H1 (cell line): Measurements from ENCODE around the gene PDZD4. TPM values are rescaled to one million over a fixed set of nuclear protein-coding genes. Genes with fewer than 3 reads are reported as not detected.

Source experiments
- CEBPB ChIP-seq: IDR thresholded peaks from 2 replicates; pipeline ENCODE4 v1.6.1; 2012; ENCODE audit warnings: low read depth, low read length
- POU5F1 ChIP-seq: IDR thresholded peaks from 2 replicates; pipeline ENCODE4 v1.6.1; 2011; ENCODE audit warnings: low read depth, mild to moderate bottlenecking, low read length, moderate library complexity
- RNF2 ChIP-seq: fragments of 200-900, 300-1000 bp; sonication (generic); IDR thresholded peaks from 2 replicates; pipeline ENCODE4 v1.7.1; 2016; ENCODE audit warnings: borderline replicate concordance, low read depth, mild to moderate bottlenecking, antibody characterized with exemption, low read length; ENCODE audit not compliant: poor library complexity, severe bottlenecking; ENCODE audit errors: missing control alignments
- SP1 ChIP-seq: IDR thresholded peaks from 2 replicates; pipeline ENCODE4 v1.6.1; 2011; ENCODE audit warnings: low read depth, low read length
- YY1 ChIP-seq: IDR thresholded peaks from 2 replicates; pipeline ENCODE4 v1.6.1; 2011; ENCODE audit warnings: low read depth, mild to moderate bottlenecking, low read length
- polyA plus RNA-seq, 7 experiments: library from polyadenylated mRNA; depleted of rRNA in 3 of 7; stranded (reverse) in 5 of 7; unstranded in 2 of 7; fragments of >200 nt in 5 of 7; fragments of 200-250 nt in 2 of 7; gene quantifications; 1 replicate in 5 of 7; 2 replicates in 1 of 7; 4 replicates in 1 of 7; pipeline versions ENCODE4 v1.2.1 to v1.2.3, GENCODE V29; 2011 to 2013; ENCODE audit warnings: missing spikeins in 2 of 7, mixed read lengths in 2 of 7
- total RNA-seq: library from RNA; stranded (reverse); fragmentation: NEBNext Ultra II Directional; extraction: Animal tissue kit (Norgen Biotek cat#: 25700); gene quantifications from 2 replicates; pipeline ENCODE4 v1.2.1, GENCODE V29; 2021
- TF ChIP-seq, protein P1 (sequence below): fragments of 300-600 bp; sonication (generic); IDR thresholded peaks from 2 replicates; pipeline ENCODE4 v1.7.1; 2012; ENCODE audit warnings: low read length, moderate library complexity, mild to moderate bottlenecking, inconsistent platforms; ENCODE audit not compliant: insufficient replicate concordance

The PDZD4 gene
- total and polyA plus RNA-seq, 2 of the 8 experiments (the other 6 are each of a cell fraction or from before 2014, with no cell fraction given), result 45.8 to 169 TPM

DNA sequence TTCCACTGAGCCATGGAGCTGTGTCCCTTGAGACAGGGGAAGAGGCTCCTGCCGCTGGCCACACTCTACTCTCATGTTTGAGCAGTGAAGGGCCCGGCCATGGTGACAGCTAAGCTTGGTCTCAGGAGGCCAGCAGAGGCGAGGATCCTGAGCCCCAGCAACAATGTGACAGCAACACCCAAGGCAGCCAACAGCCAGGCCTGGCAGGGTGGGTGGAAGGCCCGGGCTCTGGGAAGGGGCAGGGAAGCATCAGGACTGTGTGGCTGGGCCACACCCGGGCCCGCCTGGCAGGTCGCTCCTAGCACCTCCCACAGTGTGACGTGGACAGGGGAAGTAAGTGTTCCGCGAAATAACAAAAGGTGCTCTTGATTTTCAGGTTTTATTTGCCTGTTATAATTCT lies 30.8 kb upstream of the PDZD4 start (continued):
- TF ChIP-seq RNF2, result no peak
- no peak for TF ChIP-seq POU5F1
- TF ChIP-seq CEBPB, result no peak
- no peak for TF ChIP-seq SP1
- no peak for TF ChIP-seq YY1
- TF ChIP-seq, protein P1, sequence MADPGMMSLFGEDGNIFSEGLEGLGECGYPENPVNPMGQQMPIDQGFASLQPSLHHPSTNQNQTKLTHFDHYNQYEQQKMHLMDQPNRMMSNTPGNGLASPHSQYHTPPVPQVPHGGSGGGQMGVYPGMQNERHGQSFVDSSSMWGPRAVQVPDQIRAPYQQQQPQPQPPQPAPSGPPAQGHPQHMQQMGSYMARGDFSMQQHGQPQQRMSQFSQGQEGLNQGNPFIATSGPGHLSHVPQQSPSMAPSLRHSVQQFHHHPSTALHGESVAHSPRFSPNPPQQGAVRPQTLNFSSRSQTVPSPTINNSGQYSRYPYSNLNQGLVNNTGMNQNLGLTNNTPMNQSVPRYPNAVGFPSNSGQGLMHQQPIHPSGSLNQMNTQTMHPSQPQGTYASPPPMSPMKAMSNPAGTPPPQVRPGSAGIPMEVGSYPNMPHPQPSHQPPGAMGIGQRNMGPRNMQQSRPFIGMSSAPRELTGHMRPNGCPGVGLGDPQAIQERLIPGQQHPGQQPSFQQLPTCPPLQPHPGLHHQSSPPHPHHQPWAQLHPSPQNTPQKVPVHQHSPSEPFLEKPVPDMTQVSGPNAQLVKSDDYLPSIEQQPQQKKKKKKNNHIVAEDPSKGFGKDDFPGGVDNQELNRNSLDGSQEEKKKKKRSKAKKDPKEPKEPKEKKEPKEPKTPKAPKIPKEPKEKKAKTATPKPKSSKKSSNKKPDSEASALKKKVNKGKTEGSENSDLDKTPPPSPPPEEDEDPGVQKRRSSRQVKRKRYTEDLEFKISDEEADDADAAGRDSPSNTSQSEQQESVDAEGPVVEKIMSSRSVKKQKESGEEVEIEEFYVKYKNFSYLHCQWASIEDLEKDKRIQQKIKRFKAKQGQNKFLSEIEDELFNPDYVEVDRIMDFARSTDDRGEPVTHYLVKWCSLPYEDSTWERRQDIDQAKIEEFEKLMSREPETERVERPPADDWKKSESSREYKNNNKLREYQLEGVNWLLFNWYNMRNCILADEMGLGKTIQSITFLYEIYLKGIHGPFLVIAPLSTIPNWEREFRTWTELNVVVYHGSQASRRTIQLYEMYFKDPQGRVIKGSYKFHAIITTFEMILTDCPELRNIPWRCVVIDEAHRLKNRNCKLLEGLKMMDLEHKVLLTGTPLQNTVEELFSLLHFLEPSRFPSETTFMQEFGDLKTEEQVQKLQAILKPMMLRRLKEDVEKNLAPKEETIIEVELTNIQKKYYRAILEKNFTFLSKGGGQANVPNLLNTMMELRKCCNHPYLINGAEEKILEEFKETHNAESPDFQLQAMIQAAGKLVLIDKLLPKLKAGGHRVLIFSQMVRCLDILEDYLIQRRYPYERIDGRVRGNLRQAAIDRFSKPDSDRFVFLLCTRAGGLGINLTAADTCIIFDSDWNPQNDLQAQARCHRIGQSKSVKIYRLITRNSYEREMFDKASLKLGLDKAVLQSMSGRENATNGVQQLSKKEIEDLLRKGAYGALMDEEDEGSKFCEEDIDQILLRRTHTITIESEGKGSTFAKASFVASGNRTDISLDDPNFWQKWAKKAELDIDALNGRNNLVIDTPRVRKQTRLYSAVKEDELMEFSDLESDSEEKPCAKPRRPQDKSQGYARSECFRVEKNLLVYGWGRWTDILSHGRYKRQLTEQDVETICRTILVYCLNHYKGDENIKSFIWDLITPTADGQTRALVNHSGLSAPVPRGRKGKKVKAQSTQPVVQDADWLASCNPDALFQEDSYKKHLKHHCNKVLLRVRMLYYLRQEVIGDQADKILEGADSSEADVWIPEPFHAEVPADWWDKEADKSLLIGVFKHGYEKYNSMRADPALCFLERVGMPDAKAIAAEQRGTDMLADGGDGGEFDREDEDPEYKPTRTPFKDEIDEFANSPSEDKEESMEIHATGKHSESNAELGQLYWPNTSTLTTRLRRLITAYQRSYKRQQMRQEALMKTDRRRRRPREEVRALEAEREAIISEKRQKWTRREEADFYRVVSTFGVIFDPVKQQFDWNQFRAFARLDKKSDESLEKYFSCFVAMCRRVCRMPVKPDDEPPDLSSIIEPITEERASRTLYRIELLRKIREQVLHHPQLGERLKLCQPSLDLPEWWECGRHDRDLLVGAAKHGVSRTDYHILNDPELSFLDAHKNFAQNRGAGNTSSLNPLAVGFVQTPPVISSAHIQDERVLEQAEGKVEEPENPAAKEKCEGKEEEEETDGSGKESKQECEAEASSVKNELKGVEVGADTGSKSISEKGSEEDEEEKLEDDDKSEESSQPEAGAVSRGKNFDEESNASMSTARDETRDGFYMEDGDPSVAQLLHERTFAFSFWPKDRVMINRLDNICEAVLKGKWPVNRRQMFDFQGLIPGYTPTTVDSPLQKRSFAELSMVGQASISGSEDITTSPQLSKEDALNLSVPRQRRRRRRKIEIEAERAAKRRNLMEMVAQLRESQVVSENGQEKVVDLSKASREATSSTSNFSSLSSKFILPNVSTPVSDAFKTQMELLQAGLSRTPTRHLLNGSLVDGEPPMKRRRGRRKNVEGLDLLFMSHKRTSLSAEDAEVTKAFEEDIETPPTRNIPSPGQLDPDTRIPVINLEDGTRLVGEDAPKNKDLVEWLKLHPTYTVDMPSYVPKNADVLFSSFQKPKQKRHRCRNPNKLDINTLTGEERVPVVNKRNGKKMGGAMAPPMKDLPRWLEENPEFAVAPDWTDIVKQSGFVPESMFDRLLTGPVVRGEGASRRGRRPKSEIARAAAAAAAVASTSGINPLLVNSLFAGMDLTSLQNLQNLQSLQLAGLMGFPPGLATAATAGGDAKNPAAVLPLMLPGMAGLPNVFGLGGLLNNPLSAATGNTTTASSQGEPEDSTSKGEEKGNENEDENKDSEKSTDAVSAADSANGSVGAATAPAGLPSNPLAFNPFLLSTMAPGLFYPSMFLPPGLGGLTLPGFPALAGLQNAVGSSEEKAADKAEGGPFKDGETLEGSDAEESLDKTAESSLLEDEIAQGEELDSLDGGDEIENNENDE, result no peak
- TF ChIP-seq, all 59 proteins: peak for 0
